Endodermal cell (in vitro differentiated cells): ENCODE data around the gene SCN3A. TPM values are rescaled to one million over a fixed set of nuclear protein-coding genes. Genes with fewer than 3 reads are reported as not detected.

Experiments
- DNase-seq: peaks from one replicate; pipeline ENCODE4 v3.0.0-alpha.2; 2017
- H3K27ac ChIP-seq: 2 replicates; pipeline ENCODE4 v1.5.1; 2013; ENCODE audit warnings: mild to moderate bottlenecking, low read depth, low read length, moderate library complexity
- H3K27me3 ChIP-seq: 2 replicates; pipeline ENCODE4 v1.6.1; 2013; ENCODE audit warnings: mild to moderate bottlenecking, low read length, moderate library complexity; ENCODE audit not compliant: insufficient read depth, control insufficient read depth, poor library complexity, severe bottlenecking
- H3K36me3 ChIP-seq: 2 replicates; pipeline ENCODE4 v1.7.0; 2013; ENCODE audit warnings: mild to moderate bottlenecking, low read length, moderate library complexity; ENCODE audit not compliant: control insufficient read depth, insufficient read depth
- H3K4me1 ChIP-seq: one replicate; pipeline ENCODE4 v1.7.0; 2013; ENCODE audit warnings: low read length; ENCODE audit not compliant: control insufficient read depth, insufficient read depth
- H3K4me3 ChIP-seq: 2 replicates; pipeline ENCODE4 v1.5.1; 2013; ENCODE audit warnings: mild to moderate bottlenecking, low read length, moderate library complexity
- H3K9ac ChIP-seq: 2 replicates; pipeline ENCODE4 v1.6.1; 2013; ENCODE audit warnings: mild to moderate bottlenecking, low read length, moderate library complexity; ENCODE audit not compliant: poor library complexity, severe bottlenecking; ENCODE audit errors: extremely low read depth
- H3K9me3 ChIP-seq: 2 replicates; pipeline ENCODE4 v1.6.1; 2013; ENCODE audit warnings: mild to moderate bottlenecking, low read length, moderate library complexity; ENCODE audit not compliant: control insufficient read depth
- H3K27ac Mint-ChIP-seq: 2 replicates; pipeline ENCODE4 v1.8.0; 2020; ENCODE audit warnings: mixed read lengths
- H3K27me3 Mint-ChIP-seq: 2 replicates; pipeline ENCODE4 v1.8.0; 2021; ENCODE audit warnings: mild to moderate bottlenecking, mixed read lengths; ENCODE audit not compliant: insufficient read depth
- H3K36me3 Mint-ChIP-seq: 2 replicates; pipeline ENCODE4 v1.8.0; 2020; ENCODE audit warnings: low read depth, mixed read lengths
- H3K4me1 Mint-ChIP-seq: 2 replicates; pipeline ENCODE4 v1.8.0; 2020; ENCODE audit warnings: mixed read lengths
- H3K4me3 Mint-ChIP-seq: 2 replicates; pipeline ENCODE4 v1.8.0; 2020; ENCODE audit warnings: mild to moderate bottlenecking, moderate library complexity, mixed read lengths
- H3K9me3 Mint-ChIP-seq: 2 replicates; pipeline ENCODE4 v1.8.0; 2020; ENCODE audit warnings: mild to moderate bottlenecking, mixed read lengths
- CTCF ChIP-seq: fragments of 200-600 bp; sonication (generic); conservative IDR thresholded peaks from 2 replicates; pipeline ENCODE4 v1.5.0; 2021; ENCODE audit warnings: antibody characterized with exemption, mild to moderate bottlenecking
- WGBS, 2 experiments: methylation state at CpG; one replicate each; pipeline versions ENCODE4 v1.1.5 to v1.1.7; 2013; ENCODE audit warnings: missing lambda C conversion rate in 2 of 2, mixed read lengths in 1 of 2; ENCODE audit not compliant: insufficient coverage in 1 of 2, insufficient read length in 1 of 2; 5-methylcytosine and 5-hydroxymethylcytosine counted together
- total RNA-seq, 2 donors: library from RNA; stranded (reverse); fragmentation: NEBNext Ultra II Directional in 1 of 2; extraction: Animal tissue kit (Norgen Biotek cat#: 25700) in 1 of 2; gene quantifications; 2 replicates in 1 of 2; 3 replicates in 1 of 2; pipeline ENCODE4 v1.2.1, GENCODE V29; 2021

SCN3A gene
- total RNA-seq, 2 donors from 2014 or later: 0.09 to 0.24 TPM

GRCh38 chr2:165058476-165059265 lies 145.2 kb downstream of the SCN3A start:
- DNase-seq: no peak
- Histone ChIP-seq H3K27me3 (no peaks in the 10 kb centered on the region), H3K27ac (no peak overlapping the region), H3K4me1 (no peaks in the 10 kb centered on the region), H3K4me3 (no peak overlapping the region), H3K9ac (no peak overlapping the region), H3K9me3 (no peaks in the 10 kb centered on the region), H3K36me3 (no peaks in the 10 kb centered on the region)
- Mint-ChIP-seq H3K27ac (no peak overlapping the region), H3K4me1 (peaks cover 11% of the 10 kb centered on the region), H3K4me3 (no peak overlapping the region), H3K36me3 (no peaks in the 10 kb centered on the region), H3K27me3 (no peaks in the 10 kb centered on the region), H3K9me3 (no peaks in the 10 kb centered on the region)
- 86 to 100% methylated on average over 1 to 2 of the region's 2 CpGs for WGBS, 2 experiments
- no peak for TF ChIP-seq CTCF

GRCh38 chr2:165057931-165058330 lies 145.9 kb downstream of the SCN3A start:
- no peak for DNase-seq
- no peak for TF ChIP-seq CTCF

GRCh38 chr2:165057308-165057707 lies 146.5 kb downstream of the SCN3A start:
- 94 to 100% methylated on average over 1 of the region's 1 CpG for WGBS, 2 experiments

More at GRCh38 chr2:165057931-165058330, 145.9 kb downstream of the SCN3A start:
- WGBS, 2 experiments: 94 to 100% methylated on average over 1 to 2 of the region's 3 CpGs
- H3K27me3 ChIP-seq: no peaks in the 10 kb centered on the region
- no peaks in the 10 kb centered on the region for H3K36me3 Mint-ChIP-seq
- no peaks in the 10 kb centered on the region for H3K9me3 ChIP-seq
- H3K9me3 Mint-ChIP-seq: no peaks in the 10 kb centered on the region
- no peaks in the 10 kb centered on the region for H3K36me3 ChIP-seq
- H3K4me3 Mint-ChIP-seq: no peak overlapping the region
- no peak overlapping the region for H3K9ac ChIP-seq
- H3K4me1 Mint-ChIP-seq: peaks cover 11% of the 10 kb centered on the region
- no peak overlapping the region for H3K27ac Mint-ChIP-seq
- H3K27ac ChIP-seq: no peak overlapping the region
- no peak overlapping the region for H3K4me3 ChIP-seq
- no peaks in the 10 kb centered on the region for H3K4me1 ChIP-seq
- H3K27me3 Mint-ChIP-seq: no peaks in the 10 kb centered on the region

More at GRCh38 chr2:165057308-165057707, 146.5 kb downstream of the SCN3A start:
- Histone ChIP-seq H3K4me3 (no peak overlapping the region), H3K27ac (no peak overlapping the region), H3K4me1 (no peaks in the 10 kb centered on the region), H3K36me3 (no peaks in the 10 kb centered on the region), H3K27me3 (no peaks in the 10 kb centered on the region), H3K9me3 (no peaks in the 10 kb centered on the region), H3K9ac (no peak overlapping the region)
- H3K27me3 Mint-ChIP-seq: no peaks in the 10 kb centered on the region
- DNase-seq: no peak
- no peak overlapping the region for H3K4me3 Mint-ChIP-seq
- no peak for TF ChIP-seq CTCF
- H3K27ac Mint-ChIP-seq: no peak overlapping the region
- peaks cover 11% of the 10 kb centered on the region for H3K4me1 Mint-ChIP-seq
- no peaks in the 10 kb centered on the region for H3K36me3 Mint-ChIP-seq
- H3K9me3 Mint-ChIP-seq: no peaks in the 10 kb centered on the region
